CD4-positive, alpha-beta T cell treated with Interleukin-15 for 4 hours (primary cell): ENCODE results near the gene FLACC1.
"Not testable (repeated sequence)": the region's sequence is repeated elsewhere in the genome, so short reads cannot be mapped to it uniquely, and the experiment has no call there.

Experiments used
- DNase-seq: peaks from one replicate; pipeline ENCODE4 v3.0.0-alpha.2; 2020; ENCODE audit warnings: low spot score

Gene FLACC1

GRCh38 chr2:201357221-201357620 lies at the start of gene FLACC1:
Gene FLACC1, minus strand, starts transcription at chr2:201357345. Its CDS starts 5,941 bp downstream, at chr2:201351404.
- DNase-seq = peak; percentile 9

- DNase-seq = peak; percentile 51
These were observed 49.0 kb upstream of the FLACC1 start for GRCh38 chr2:201406077-201406662.

DNA sequence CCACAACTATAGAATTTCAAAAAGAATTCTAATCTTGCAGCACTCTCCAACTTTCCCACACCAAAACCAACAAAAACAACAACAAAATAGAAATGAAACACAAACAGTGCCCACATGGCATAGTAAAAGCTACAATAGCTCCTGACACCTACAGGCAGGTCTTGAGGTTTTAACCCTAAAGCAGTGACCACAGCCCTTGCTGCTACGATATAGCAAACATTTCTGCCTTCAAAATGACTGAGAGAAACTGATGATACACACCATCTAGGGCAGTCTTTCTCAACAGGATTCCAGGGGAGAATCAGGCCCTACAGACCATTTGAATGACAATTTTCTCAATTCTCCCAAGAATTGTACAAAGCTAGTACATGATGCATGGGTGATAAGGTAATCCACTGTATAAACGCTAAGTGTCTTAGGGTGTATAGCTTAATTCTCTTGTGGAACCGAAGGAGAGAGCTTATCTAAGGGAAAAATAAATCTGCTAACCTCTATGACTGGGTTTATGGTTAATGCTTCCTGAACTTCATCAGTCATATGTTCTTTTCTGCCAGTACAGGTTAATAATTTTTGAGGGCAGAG lies 47.6 kb upstream of the FLACC1 start:
- DNase-seq = no peak

GRCh38 chr2:201403880-201404279 lies 46.7 kb upstream of the FLACC1 start:
- no peak for DNase-seq

DNA sequence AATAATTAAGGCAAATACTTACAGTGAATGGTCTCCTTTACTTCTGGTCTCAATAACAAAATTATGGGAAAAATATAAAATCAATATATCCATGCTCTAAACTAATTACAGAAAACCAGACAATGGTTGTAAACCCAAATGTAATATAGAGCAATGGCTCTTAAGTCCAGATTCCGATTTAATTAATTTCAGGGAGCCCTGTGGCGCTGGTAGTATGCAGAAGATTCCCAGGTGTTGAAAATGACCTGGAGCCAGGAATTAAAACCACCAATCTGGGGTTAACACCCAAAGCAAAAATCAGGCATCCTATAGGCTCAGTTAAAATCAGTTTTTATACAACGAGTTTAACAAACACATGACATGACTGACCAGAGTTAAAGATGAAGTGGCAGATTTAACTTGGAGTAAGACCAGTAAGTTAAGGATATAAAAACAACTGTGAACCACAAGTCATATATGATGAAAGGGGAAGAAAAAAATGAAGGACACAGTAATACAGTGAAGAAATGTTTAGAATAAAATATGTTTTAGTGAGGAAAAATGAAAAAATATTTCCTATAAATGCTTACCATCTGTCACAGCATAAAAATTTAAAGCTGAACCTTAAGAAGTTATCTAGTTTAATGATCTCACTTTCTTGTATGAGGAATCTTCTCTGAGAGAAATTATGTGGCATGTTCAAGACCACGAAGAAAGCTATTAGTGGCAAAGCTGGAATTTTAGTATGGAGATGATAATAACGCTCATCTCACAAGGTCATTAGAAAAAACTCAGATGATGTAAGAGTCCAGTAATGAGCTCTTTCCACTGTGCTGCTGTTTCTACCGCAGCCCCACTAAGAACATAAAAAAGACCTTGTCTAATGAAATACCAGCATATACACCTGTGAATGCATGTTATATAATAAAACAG lies 45.8 kb upstream of the FLACC1 start:
- no peak for DNase-seq

DNA sequence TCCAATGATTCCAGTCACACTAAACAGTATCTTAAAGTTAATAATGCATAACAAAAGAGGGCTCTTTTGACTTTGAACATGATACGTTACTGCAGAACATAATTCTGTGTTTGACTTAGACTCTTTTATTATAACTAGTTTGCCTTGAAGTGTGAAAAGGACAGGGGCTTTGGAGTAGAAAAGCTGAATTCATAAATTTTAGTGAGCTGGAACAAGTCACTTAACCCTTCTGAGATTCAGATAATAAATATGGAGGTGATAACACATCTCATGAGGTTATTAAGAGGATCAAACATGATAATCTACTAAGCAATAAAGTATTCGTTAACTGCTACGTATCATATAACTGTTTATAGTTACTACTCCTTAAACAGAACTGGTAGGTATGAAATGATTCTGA lies 44.7 kb upstream of the FLACC1 start:
- no peak for DNase-seq

- DNase-seq = no peak
These were observed 39.5 kb upstream of the FLACC1 start for GRCh38 chr2:201396595-201396994.

- no peak for DNase-seq
These were observed 26.0 kb upstream of the FLACC1 start for GRCh38 chr2:201383136-201383535.

GRCh38 chr2:201378496-201379397 lies 21.6 kb upstream of the FLACC1 start:
- no peak for DNase-seq

GRCh38 chr2:201377218-201377617 lies 20.1 kb upstream of the FLACC1 start:
- no peak for DNase-seq

GRCh38 chr2:201369775-201370174 lies 12.6 kb upstream of the FLACC1 start:
- no peak for DNase-seq

DNA sequence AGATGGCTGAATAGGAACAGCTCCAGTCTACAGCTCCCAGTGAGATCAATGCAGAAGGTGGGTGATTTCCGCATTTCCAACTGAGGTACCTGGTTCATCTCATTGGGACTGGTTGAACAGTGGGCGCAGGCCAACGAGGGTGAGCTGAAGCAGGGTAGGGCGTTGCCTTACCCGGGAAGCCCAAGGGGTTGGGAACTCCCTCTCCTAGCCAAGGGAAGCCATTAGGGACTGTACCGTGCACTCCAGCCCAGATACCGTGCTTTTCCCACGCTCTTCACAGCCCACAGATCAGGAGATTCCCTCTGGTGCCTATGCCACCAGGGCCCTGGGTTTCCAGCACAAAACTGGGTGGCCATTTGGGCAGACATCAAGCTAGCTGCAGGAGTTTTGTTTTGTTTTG lies 12.2 kb upstream of the FLACC1 start:
- DNase-seq = not testable (repeated sequence)

DNA sequence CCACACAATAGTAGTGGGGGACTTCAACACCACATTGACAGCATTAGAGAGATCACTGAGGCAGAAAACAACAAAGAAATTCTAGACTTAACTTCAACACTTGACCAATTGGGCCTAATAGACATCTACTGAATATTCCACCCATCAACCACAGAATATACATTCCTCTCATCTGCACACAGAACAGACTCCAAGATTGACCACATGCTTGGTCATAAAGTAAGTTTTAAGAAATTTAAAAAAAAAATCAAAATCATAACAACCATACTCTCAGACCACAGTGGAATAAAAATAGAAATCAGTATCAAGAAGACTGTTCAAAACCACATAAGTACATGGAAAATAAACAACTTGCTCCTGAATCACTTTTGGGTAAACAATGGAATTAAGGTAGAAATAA lies 9.0 kb upstream of the FLACC1 start:
- no peak for DNase-seq

- peak; percentile 71 for DNase-seq
These were observed 6.9 kb upstream of the FLACC1 start for GRCh38 chr2:201363857-201364560.

DNA sequence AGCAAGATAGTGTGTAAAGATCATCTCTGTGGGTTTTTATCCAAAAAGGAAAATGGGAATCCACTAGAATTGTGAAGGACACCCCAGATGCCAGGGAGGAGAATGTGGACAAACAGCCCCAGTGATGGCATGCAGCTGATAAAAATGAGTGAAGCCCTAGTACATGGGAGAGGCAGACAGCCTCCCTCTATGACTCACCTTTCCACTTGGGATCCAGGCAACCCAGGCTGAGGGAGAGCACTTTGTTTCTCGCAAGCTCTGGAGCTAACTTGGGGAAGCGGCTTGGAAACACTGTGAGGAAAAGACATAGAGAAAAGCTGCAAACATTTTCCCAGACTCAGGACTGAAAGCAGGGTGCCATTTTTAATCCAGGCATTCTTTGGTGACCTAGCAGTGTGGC lies 5.3 kb upstream of the FLACC1 start:
- DNase-seq = no peak

- DNase-seq = peak; percentile 7
These were observed 4.1 kb upstream of the FLACC1 start for GRCh38 chr2:201361078-201361733.

DNA sequence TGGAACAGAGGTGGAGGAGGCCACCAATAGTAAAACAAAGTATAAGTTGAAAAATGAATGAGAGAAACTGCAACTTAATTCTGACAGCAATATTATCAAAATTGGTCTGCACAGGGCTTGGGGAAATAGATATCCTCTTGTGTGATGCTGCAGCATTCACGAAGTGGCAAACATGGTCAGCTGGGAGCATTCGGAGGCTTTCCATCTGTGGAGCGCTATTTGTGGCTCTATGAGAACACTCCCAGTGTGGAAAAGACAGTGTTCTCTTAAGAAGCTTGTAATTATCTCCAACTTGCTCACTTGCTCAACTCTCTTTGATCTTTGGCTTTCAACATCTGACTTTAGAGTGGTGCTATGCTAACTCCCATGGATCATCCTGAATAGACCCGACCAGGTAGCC lies 3.1 kb upstream of the FLACC1 start:
- DNase-seq = no peak

DNA sequence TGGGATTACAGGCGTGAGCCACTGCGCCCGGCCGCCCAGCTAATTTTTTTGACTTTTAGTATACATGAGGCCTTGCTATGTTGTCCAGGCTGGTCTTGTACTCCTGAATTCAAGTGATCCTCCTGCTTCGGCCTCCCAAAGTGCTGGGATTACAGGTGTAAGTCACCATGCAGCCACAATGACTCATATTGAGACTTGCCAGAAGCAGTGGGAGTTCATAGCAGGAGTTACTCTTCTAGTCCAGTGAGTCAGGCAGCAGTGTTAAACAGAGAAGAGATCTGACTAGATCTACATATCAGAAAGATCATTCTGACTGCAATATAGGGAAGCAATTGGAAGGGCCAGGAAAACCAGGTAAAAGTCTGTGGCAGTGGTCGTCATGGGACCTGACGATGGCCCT lies 1.5 kb upstream of the FLACC1 start:
- peak; percentile 16 for DNase-seq

GRCh38 chr2:201353116-201353515 lies 4.0 kb downstream of the FLACC1 start:
- no peak for DNase-seq

DNA sequence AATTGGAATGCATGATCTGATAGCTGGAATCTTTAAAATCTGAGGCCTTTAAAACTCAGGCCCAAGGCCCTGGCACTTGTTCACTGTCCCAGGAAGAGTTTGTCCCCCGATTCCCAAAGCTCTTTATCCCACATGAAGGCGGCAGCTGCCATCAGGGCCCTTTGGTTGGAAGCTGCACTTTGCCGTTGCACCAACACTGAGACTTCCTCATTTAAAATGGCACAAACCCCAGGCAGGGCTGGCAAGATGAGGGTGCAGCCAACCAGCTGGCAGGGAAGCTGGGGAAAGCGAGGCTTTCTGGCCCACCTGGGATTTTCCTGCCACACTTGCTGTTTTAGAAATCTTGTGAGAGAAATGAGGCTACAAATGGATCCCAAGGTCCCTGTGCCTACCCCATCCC lies 6.3 kb downstream of the FLACC1 start:
- no peak for DNase-seq

- DNase-seq = no peak
These were observed 7.5 kb downstream of the FLACC1 start for GRCh38 chr2:201349601-201350000.
